K562 (cell line): Measurements from ENCODE around the gene ZNF319. TPM values are rescaled to one million over a fixed set of nuclear protein-coding genes. Genes with fewer than 3 reads are reported as not detected.

Source experiments
- BDP1 ChIP-seq: IDR thresholded peaks from 3 replicates; pipeline ENCODE4 v1.6.1; 2011; ENCODE audit not compliant: insufficient read length, insufficient read depth
- ESRRB ChIP-seq: fragments of 250-450 bp; sonication (Bioruptor Pico); IDR thresholded peaks from 2 replicates; pipeline ENCODE4 v1.5.0; 2020; ENCODE audit warnings: mild to moderate bottlenecking, moderate library complexity, borderline replicate concordance
- ETV5 ChIP-seq: sonication (generic); formaldehyde crosslinking; IDR thresholded peaks from 2 replicates; pipeline ENCODE4 v1.4.0; 2020; ENCODE audit warnings: low read depth, mild to moderate bottlenecking, missing genetic modification reagents
- GABPA ChIP-seq: fragments of 200-800 bp; sonication (Bioruptor generic); conservative IDR thresholded peaks from 2 replicates; pipeline ENCODE4 v1.6.1; 2016; ENCODE audit warnings: low read depth, missing genetic modification characterization, missing compliant biosample characterization
- JUND ChIP-seq, 2 experiments: IDR thresholded peaks; 2 replicates in 1 of 2; 3 replicates in 1 of 2; pipeline ENCODE4 v1.6.1; 2011; ENCODE audit warnings: borderline replicate concordance in 2 of 2, low read depth in 2 of 2, low read length in 2 of 2, improper control_type of control experiment in 1 of 2, missing biosample characterization in 1 of 2, missing genetic modification characterization in 1 of 2, missing genetic modification reagents in 1 of 2
- KDM2B ChIP-seq: fragments of 250-450 bp; sonication (Bioruptor Pico); IDR thresholded peaks from 2 replicates; pipeline ENCODE4 v1.8.0; 2021; ENCODE audit warnings: mild to moderate bottlenecking, moderate library complexity
- KDM4B ChIP-seq, 2 experiments: fragments of 450-650 bp in 1 of 2; sonication (generic) in 1 of 2; IDR thresholded peaks; 2 replicates each; pipeline ENCODE4 v1.6.1; 2016 to 2017; ENCODE audit warnings: borderline replicate concordance in 2 of 2, antibody characterized with exemption in 1 of 2, low read depth in 1 of 2, mild to moderate bottlenecking in 1 of 2
- KLF13 ChIP-seq: fragments of 450-650 bp; IDR thresholded peaks from 2 replicates; pipeline ENCODE4 v1.6.1; 2016; ENCODE audit warnings: missing genetic modification characterization, low read depth, mild to moderate bottlenecking, missing compliant biosample characterization, moderate library complexity, borderline replicate concordance
- NCOA1 ChIP-seq: fragments of 450-650 bp; IDR thresholded peaks from 2 replicates; pipeline ENCODE4 v1.6.1; 2016; ENCODE audit warnings: low read depth
- NCOA2 ChIP-seq, 2 experiments: fragments of 450-650 bp; IDR thresholded peaks; 2 replicates each; pipeline ENCODE4 v1.6.1; 2018; ENCODE audit warnings: mild to moderate bottlenecking in 2 of 2, moderate library complexity in 1 of 2; ENCODE audit not compliant: partially characterized antibody in 2 of 2
- NFRKB ChIP-seq: fragments of 450-650 bp; IDR thresholded peaks from 2 replicates; pipeline ENCODE4 v1.6.1; 2016; ENCODE audit warnings: low read depth
- PHB ChIP-seq: fragments of 250-450 bp; sonication (Bioruptor Pico); IDR thresholded peaks from 2 replicates; pipeline ENCODE4 v1.5.0; 2021
- RBM14 ChIP-seq: fragments of 200-400 bp; formaldehyde crosslinking; IDR thresholded peaks from 2 replicates; pipeline ENCODE4 v1.6.1; 2018; ENCODE audit warnings: low read depth, mild to moderate bottlenecking, low read length, moderate library complexity, borderline replicate concordance; ENCODE audit not compliant: insufficient read depth
- RBM34 ChIP-seq: fragments of 200-400 bp; formaldehyde crosslinking; IDR thresholded peaks from 2 replicates; pipeline ENCODE4 v1.6.1; 2018; ENCODE audit warnings: low read length, borderline replicate concordance; ENCODE audit not compliant: insufficient read depth
- SETDB1 ChIP-seq: IDR thresholded peaks from one replicate; pipeline ENCODE4 v1.6.1; 2012; ENCODE audit warnings: low read length, control low read depth, inconsistent platforms
- SREBF2 ChIP-seq: sonication (generic); formaldehyde crosslinking; IDR thresholded peaks from 2 replicates; pipeline ENCODE4 v1.4.0; 2020; ENCODE audit warnings: mild to moderate bottlenecking, missing genetic modification reagents
- SUPT5H ChIP-seq: fragments of 450-650 bp; IDR thresholded peaks from 2 replicates; pipeline ENCODE4 v1.6.1; 2016
- TCFL5 ChIP-seq: fragments of 250-450 bp; sonication (Bioruptor Pico); conservative IDR thresholded peaks from 2 replicates; pipeline ENCODE4 v1.6.1; 2021; ENCODE audit warnings: mild to moderate bottlenecking, moderate library complexity, matching md5 sums
- TSHZ1 ChIP-seq: fragments of 250-450 bp; sonication (Bioruptor Pico); IDR thresholded peaks from 2 replicates; pipeline ENCODE4 v1.4.0; 2020; ENCODE audit warnings: mild to moderate bottlenecking, moderate library complexity
- ZBTB7A ChIP-seq: IDR thresholded peaks from 2 replicates; pipeline ENCODE4 v1.6.1; 2011; ENCODE audit warnings: low read depth, mild to moderate bottlenecking, low read length, moderate library complexity, borderline replicate concordance; ENCODE audit not compliant: control insufficient read depth
- ZC3H11A ChIP-seq: IDR thresholded peaks from 2 replicates; pipeline ENCODE4 v1.6.1; 2012; ENCODE audit warnings: low read depth, low read length, improper control_type of control experiment
- polyA plus RNA-seq, 8 experiments: library from polyadenylated mRNA; depleted of rRNA in 4 of 8; stranded (reverse) in 5 of 8; unstranded in 3 of 8; fragments of >200 nt; fragmentation: Nextera tagmentation in 2 of 8; fragmentation: Illumina TruSeq in 1 of 8; extraction: Ambion mirVana in 2 of 8; extraction: Trizol in 1 of 8; gene quantifications; 2 replicates each; pipeline versions ENCODE4 v1.2.1 to v1.2.3, GENCODE V29; 2011 to 2014; ENCODE audit warnings: inconsistent platforms in 1 of 8, missing spikeins in 1 of 8
- total RNA-seq, 7 experiments: library from RNA; depleted of rRNA in 6 of 7; stranded (reverse); fragments of >200 nt in 6 of 7; fragmentation: Illumina TruSeq in 2 of 7; extraction: Trizol in 2 of 7; gene quantifications; 2 replicates each; pipeline versions ENCODE4 v1.2.1 to v1.2.3, GENCODE V29; 2011 to 2021; ENCODE audit warnings: low replicate concordance in 1 of 7
- TF ChIP-seq, protein P1 (sequence below), 2 experiments: fragments of 250-450 bp in 1 of 2; fragments of 450-650 bp in 1 of 2; sonication (Bioruptor Pico) in 1 of 2; IDR thresholded peaks; 2 replicates each; pipeline versions ENCODE4 v1.6.1 to v1.8.0; 2016 to 2021; ENCODE audit warnings: mild to moderate bottlenecking in 2 of 2, moderate library complexity in 2 of 2, missing compliant biosample characterization in 1 of 2, missing genetic modification characterization in 1 of 2

The ZNF319 gene
- total and polyA plus RNA-seq, 9 of the 15 experiments (the other 6 are each of a cell fraction or from before 2014, with no cell fraction given) = 0.20 to 5.7 (median 1.4) TPM

GRCh38 chr16:58024486-58025350 lies 24.2 kb upstream of the ZNF319 start (continued):
- TF ChIP-seq TSHZ1 (CRISPR knock-in tag) (no peak), ZBTB7A (peak; percentile 59; the same call in 1 of the 2 replicates), BDP1 (no peak), RBM14 (0 out of 2 replicates have a peak, but pooled peaks have one; percentile 16), PHB (no peak), KLF13 (tag) (no peak), KDM4B (IDR thresholded peaks at IDR 0.05; ENCODE audit: borderline replicate concordance in 2 of 2, low read depth in 1 of 2) (0 out of 4 replicates have a peak, but pooled peaks of 1 of the 2 experiments have one; percentile 32), SUPT5H (peak; percentile 49; the same call in 1 of the 2 replicates), RBM34 (no peak), TCFL5 (CRISPR knock-in tag) (no peak), NCOA2 (IDR thresholded peaks at IDR 0.05; ENCODE audit: partially characterized antibody in 2 of 2) (no peak), GABPA (tag) (peak; percentile 66; the same call in 1 of the 2 replicates), SREBF2 (CRISPR knock-in tag) (no peak), ETV5 (CRISPR knock-in tag) (peak; percentile 60; the same call in 1 of the 2 replicates), JUND (IDR thresholded peaks at IDR 0.05; ENCODE audit: borderline replicate concordance, low read depth, low read length) (no peak), JUND (tag; IDR thresholded peaks at IDR 0.05; ENCODE audit: borderline replicate concordance, low read depth, low read length) (0 out of 3 replicates have a peak, but pooled peaks have one; percentile 6), NCOA1 (no peak), SETDB1 (no peak), ESRRB (no peak), ZC3H11A (no peak), KDM2B (no peak), NFRKB (peak; percentile 78; the same call in 1 of the 2 replicates)
- TF ChIP-seq, protein P1, sequence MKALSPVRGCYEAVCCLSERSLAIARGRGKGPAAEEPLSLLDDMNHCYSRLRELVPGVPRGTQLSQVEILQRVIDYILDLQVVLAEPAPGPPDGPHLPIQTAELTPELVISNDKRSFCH (CRISPR knock-in tag; IDR thresholded peaks at IDR 0.05) = no peak
- TF ChIP-seq, protein P1 (tag; IDR thresholded peaks at IDR 0.05) = peak; percentile 60
